MCF 10A (cell line): ENCODE measurements around the gene MOB3B. TPM values are rescaled to one million over a fixed set of nuclear protein-coding genes. Genes with fewer than 3 reads are reported as not detected.
A peak's percentile ranks its signal among the peaks of the same experiment; 100 is the strongest.
"Not testable (repeated sequence)": the region's sequence is repeated elsewhere in the genome, so short reads cannot be mapped to it uniquely, and the experiment has no call there.

Experiments used
- BruUV-seq: library from RNA; stranded (reverse); fragments of 400-500 nt; replicated peaks from 2 replicates; lab custom pipeline; 2021; lab: Mats Ljungman, UMichigan
- CTCF ChIA-PET: fragments of 300-600 bp; sonication (Branson Sonifier 250); formaldehyde crosslinking; extraction: SDS; loops from one replicate; lab custom pipeline; 2021; ENCODE audit warnings: antibody characterized with exemption, inconsistent platforms; lab: Yijun Ruan, JAX
- POLR2A ChIA-PET: fragments of 300-600, 350-650 bp; sonication (Branson Sonifier 250); formaldehyde crosslinking; extraction: SDS; loops from one replicate; lab custom pipeline; 2020; ENCODE audit warnings: antibody characterized with exemption, inconsistent platforms; lab: Yijun Ruan, JAX
- DNase-seq: peaks from one replicate; pipeline ENCODE4 v3.0.0-alpha.2; 2018; ENCODE audit not compliant: unreplicated experiment
- H3K27ac Mint-ChIP-seq: one replicate; pipeline ENCODE4 v1.8.0; 2022; ENCODE audit warnings: mild to moderate bottlenecking, low read depth, mixed read lengths; ENCODE audit not compliant: unreplicated experiment
- H3K27me3 Mint-ChIP-seq: one replicate; pipeline ENCODE4 v1.8.0; 2022; ENCODE audit warnings: mixed read lengths; ENCODE audit not compliant: insufficient read depth, unreplicated experiment
- H3K36me3 Mint-ChIP-seq: one replicate; pipeline ENCODE4 v1.8.0; 2022; ENCODE audit warnings: mild to moderate bottlenecking, moderate library complexity, mixed read lengths; ENCODE audit not compliant: insufficient read depth, unreplicated experiment
- H3K4me1 Mint-ChIP-seq: one replicate; pipeline ENCODE4 v1.8.0; 2022; ENCODE audit warnings: mixed read lengths; ENCODE audit not compliant: insufficient read depth, unreplicated experiment
- H3K4me3 Mint-ChIP-seq: one replicate; pipeline ENCODE4 v1.8.0; 2022; ENCODE audit warnings: mild to moderate bottlenecking, moderate library complexity, mixed read lengths; ENCODE audit not compliant: unreplicated experiment
- H3K9me3 Mint-ChIP-seq: one replicate; pipeline ENCODE4 v1.8.0; 2022; ENCODE audit warnings: mixed read lengths; ENCODE audit not compliant: unreplicated experiment
- CTCF ChIP-seq: fragments of 200-600 bp; IDR thresholded peaks from one replicate; pipeline ENCODE4 v1.8.0; 2022; ENCODE audit warnings: antibody characterized with exemption, mild to moderate bottlenecking; ENCODE audit not compliant: unreplicated experiment
- intact Hi-C: fragments of 100-400 bp; cut with micrococcal nuclease; formaldehyde crosslinking; loops from 2 replicates; pipeline ENCODE4 v1.14.1; 2022
- total RNA-seq: library from RNA; stranded (reverse); gene quantifications from 2 replicates; pipeline ENCODE4 v1.2.3, GENCODE V29; 2022

The MOB3B gene
- total RNA-seq, 1 experiment from 2014 or later: 3.7 TPM

- Mint-ChIP-seq H3K4me1 (peaks cover 36% of the 10 kb centered on the region), H3K4me3 (no peak overlapping the region), H3K27me3 (no peaks in the 10 kb centered on the region), H3K27ac (no peak overlapping the region), H3K36me3 (no peaks in the 10 kb centered on the region), H3K9me3 (no peaks in the 10 kb centered on the region)
- intact Hi-C loops: no loop called here
- no peak for DNase-seq
- POLR2A ChIA-PET: interaction anchor here (0.5 to 2.9 kb wide), 6 partner anchors 14 to 118 kb away, joined by 3 to 14 read pairs (median 4); no protein-coding TSS in a partner anchor
- no TSS peak for BruUV-seq
- TF ChIP-seq CTCF: no peak
- CTCF ChIA-PET: interaction anchor here (0.6 to 1.2 kb wide), 2 partner anchors 50 to 74 kb away, joined by 3 read pairs; no protein-coding TSS in a partner anchor
Measured at GRCh38 chr9:27421577-27421976, 108.0 kb downstream of the MOB3B start.

- peaks cover 24% of the 10 kb centered on the region for H3K4me1 Mint-ChIP-seq
- H3K27ac Mint-ChIP-seq, BruUV-seq, intact Hi-C loops, H3K36me3 Mint-ChIP-seq, H3K4me3 Mint-ChIP-seq, H3K27me3 Mint-ChIP-seq, DNase-seq, H3K9me3 Mint-ChIP-seq: not testable (repeated sequence)
- CTCF ChIA-PET: interaction anchor here (0.5 to 0.8 kb wide), 2 partner anchors 10 to 16 kb away, joined by 3 to 6 read pairs; no protein-coding TSS in a partner anchor
- POLR2A ChIA-PET: interaction anchor here (0.7 to 0.9 kb wide), 3 partner anchors 23 to 331 kb away, joined by 3 to 4 read pairs (median 3); no protein-coding TSS in a partner anchor
Measured at GRCh38 chr9:27419558-27419957, 110.1 kb downstream of the MOB3B start.

GRCh38 chr9:27414220-27414761 is 115.3 kb downstream of the MOB3B start:
- Mint-ChIP-seq H3K9me3 (no peaks in the 10 kb centered on the region), H3K27ac (no peak overlapping the region), H3K27me3 (no peaks in the 10 kb centered on the region), H3K36me3 (peaks cover 5% of the 10 kb centered on the region), H3K4me1 (peaks cover 7% of the 10 kb centered on the region), H3K4me3 (no peak overlapping the region)
- ChIA-PET CTCF (interaction anchor here (1.6 kb wide), 1 partner anchor 133 kb away, joined by 7 read pairs; no protein-coding TSS in a partner anchor), POLR2A (interaction anchor here (0.9 to 1.2 kb wide), 2 partner anchors 12 to 81 kb away, joined by 3 read pairs; no protein-coding TSS in a partner anchor)
- intact Hi-C loops: no loop called here
- BruUV-seq: no TSS peak
- no peak for DNase-seq
- TF ChIP-seq CTCF: no peak

GRCh38 chr9:27413511-27414219 is 115.9 kb downstream of the MOB3B start:
- Mint-ChIP-seq H3K9me3 (no peaks in the 10 kb centered on the region), H3K4me1 (peaks cover 10% of the 10 kb centered on the region), H3K4me3 (peak overlapping the region; percentile 13), H3K36me3 (peaks cover 5% of the 10 kb centered on the region), H3K27me3 (no peaks in the 10 kb centered on the region), H3K27ac (no peak overlapping the region)
- ChIA-PET CTCF (interaction anchor here (1.2 to 1.6 kb wide), 2 partner anchors 10 to 134 kb away, joined by 3 to 7 read pairs; no protein-coding TSS in a partner anchor), POLR2A (interaction anchor here (1.2 kb wide), 1 partner anchor 81 kb away, joined by 3 read pairs; no protein-coding TSS in a partner anchor)
- TF ChIP-seq CTCF: no peak
- intact Hi-C loops: no loop called here
- BruUV-seq: no TSS peak
- no peak for DNase-seq
